AG10803 (cell line): ENCODE data around the gene TCAP.
A peak's percentile ranks its signal among the peaks of the same experiment; 100 is the strongest.
"Not testable (repeated sequence)": the region's sequence is repeated elsewhere in the genome, so short reads cannot be mapped to it uniquely, and the experiment has no call there.

Source experiments
- DNase-seq: peaks from one replicate; pipeline ENCODE4 v3.0.0; 2010; ENCODE audit warnings: low read depth
- H3K4me3 ChIP-seq: 2 replicates; pipeline ENCODE4 v1.5.1; 2011; ENCODE audit warnings: mild to moderate bottlenecking, low read length, control low read depth
- TF ChIP-seq, protein P1 (sequence below): conservative IDR thresholded peaks from 2 replicates; pipeline ENCODE4 v1.5.1; 2011; ENCODE audit warnings: mild to moderate bottlenecking, low read length, control low read depth, inconsistent platforms

TCAP gene

DNA sequence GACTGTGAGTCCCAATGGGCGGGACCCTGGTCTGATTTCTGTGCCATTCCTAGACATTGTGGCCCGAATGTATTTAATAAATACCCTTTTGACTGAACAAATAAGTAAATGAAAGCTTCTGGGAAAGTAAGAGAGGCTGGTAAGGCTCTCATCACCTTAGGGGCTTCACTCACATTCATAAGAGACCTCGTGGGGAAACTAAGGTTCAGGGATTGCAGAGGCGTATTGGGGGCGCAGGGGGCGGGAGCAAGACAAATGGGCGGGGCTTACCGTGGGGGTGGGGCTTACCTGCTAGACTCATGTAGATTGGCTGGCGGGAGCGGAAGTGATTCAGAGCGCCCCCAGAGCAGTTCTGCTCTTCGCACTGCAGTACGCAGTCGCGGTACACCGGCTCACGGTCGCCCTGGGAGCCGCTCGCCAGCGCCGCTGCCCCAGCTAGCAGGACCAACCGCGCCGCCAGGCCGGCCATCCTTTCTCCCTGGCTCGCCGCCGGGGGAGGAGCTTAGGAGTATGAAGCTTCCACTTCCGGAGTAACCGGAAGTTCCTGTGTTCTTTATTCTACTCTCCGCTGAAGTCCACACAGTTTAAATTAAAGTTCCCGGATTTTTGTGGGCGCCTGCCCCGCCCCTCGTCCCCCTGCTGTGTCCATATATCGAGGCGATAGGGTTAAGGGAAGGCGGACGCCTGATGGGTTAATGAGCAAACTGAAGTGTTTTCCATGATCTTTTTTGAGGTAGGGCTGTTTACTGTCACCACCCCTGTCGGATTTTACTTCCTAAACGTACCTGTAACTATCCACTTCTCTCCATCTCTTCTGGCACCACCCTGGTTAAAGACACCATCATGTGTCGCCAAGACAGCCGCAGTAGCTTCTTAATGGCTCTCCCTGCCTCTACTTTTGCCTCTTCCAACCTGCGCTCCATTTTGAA, 22.7 kb downstream of the TCAP start, which contains the start of gene PGAP3:
PGAP3 (minus strand) TSS at position 512 of the 929 bp plus-strand sequence; CDS start at position 469, 43 bp downstream.
- TF ChIP-seq, protein P1, sequence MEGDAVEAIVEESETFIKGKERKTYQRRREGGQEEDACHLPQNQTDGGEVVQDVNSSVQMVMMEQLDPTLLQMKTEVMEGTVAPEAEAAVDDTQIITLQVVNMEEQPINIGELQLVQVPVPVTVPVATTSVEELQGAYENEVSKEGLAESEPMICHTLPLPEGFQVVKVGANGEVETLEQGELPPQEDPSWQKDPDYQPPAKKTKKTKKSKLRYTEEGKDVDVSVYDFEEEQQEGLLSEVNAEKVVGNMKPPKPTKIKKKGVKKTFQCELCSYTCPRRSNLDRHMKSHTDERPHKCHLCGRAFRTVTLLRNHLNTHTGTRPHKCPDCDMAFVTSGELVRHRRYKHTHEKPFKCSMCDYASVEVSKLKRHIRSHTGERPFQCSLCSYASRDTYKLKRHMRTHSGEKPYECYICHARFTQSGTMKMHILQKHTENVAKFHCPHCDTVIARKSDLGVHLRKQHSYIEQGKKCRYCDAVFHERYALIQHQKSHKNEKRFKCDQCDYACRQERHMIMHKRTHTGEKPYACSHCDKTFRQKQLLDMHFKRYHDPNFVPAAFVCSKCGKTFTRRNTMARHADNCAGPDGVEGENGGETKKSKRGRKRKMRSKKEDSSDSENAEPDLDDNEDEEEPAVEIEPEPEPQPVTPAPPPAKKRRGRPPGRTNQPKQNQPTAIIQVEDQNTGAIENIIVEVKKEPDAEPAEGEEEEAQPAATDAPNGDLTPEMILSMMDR, result no peak
- H3K4me3 ChIP-seq, result peak within 1 kb of the TSS; percentile 85
- peak; percentile 87 for DNase-seq

DNA sequence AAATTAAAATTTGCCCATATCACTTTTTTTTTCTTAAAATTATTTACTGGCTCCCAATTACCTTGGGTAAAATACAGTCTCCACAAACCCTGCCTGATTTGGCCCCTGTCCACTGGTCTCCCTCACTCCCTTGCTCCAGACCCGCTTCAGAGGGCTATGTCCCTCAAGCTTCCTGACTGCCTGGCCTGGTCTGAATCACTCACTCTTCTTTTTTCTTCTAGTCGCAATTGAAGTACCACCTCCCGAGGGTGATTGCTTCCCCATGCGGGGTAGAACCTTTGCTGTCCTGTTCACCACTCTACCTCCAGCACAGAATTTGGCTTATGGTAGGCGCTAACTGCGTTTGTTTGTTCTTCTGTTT, 23.3 kb downstream of the TCAP start:
- no peak for DNase-seq
- TF ChIP-seq, protein P1, result no peak
- H3K4me3 ChIP-seq, result peak overlapping the region; percentile 85

DNA sequence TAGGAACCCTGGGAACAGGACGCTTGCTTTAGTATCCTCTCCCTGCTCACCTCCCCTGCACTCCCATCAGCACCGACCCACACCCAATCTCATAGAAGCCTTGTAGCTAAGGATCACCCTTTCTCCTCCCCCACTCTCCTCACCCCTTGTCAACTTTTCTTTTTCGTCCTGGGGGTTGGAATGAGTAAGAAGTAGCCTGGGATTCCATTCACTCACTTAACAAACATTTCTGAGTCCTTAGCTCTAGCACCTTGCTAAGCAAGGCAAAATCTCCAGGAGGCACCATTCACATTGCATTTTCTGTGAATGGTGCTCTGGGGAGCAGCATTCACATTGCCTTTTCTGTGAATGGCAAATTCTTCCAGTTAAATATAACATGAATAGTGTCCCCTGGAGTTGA, 23.8 kb downstream of the TCAP start:
- no peak for DNase-seq
- H3K4me3 ChIP-seq, result peak overlapping the region; percentile 85
- TF ChIP-seq, protein P1, result no peak

DNA sequence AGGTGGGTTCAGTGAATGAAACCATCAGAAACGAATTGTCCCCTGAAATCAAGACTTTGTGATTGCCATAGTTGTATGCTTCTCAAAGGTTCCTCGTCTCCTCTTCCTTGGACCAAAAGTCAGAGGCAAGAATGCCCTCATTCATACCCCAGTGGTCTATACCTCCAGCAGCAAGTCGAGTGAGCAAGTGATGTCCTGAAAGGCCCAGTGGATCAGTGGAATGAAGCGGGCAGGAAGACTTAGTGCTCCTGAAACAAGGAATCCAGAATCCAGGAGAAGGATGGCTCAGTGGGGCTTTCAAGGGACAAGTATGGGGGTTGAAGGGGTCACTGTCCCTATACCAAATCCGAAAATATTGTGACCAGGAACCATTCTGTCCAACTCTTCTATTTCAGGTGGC, 29.4 kb downstream of the TCAP start:
- H3K4me3 ChIP-seq, result no peak overlapping the region
- TF ChIP-seq, protein P1, result no peak
- DNase-seq, result no peak

DNA sequence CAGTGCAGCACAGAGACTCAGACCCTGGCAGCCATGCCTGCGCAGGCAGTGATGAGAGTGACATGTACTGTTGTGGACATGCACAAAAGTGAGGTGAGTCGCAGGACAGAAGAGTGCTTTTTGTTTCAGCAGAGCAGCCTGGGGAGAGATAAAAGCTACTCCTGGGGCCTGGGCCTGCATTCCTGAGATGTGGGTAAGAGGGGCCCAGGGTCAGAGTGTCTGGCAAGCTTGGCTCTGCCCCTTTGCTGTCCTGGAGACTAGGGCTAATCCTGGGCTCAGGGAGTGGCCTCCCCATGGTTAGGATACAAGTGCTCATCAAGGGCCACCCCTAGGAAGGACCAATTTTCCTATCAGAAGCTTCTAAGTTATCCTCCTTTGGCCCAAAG, 29.9 kb downstream of the TCAP start:
- no peak overlapping the region for H3K4me3 ChIP-seq
- no peak for DNase-seq
- TF ChIP-seq, protein P1, result no peak

DNA sequence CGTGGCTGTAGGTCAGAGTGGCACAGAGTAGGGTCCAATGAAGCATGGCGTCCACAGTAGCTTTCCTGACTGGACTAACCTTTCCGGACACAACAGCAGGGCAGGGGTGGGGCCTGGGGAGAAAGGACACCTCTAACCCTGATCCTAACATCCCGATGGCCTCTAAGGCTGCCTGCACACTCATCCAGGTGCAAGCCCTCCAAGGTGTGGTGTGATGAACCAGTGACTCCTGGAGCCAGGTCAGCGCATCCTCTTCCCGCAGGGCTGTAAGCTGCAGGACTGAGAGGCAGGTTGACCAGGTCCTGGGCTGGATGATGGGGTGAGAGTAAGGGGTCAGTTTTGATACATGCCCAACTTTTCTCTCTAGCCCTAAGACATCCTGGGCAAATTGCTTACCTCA, 31.6 kb downstream of the TCAP start:
- no peak for DNase-seq
- no peak overlapping the region for H3K4me3 ChIP-seq
- TF ChIP-seq, protein P1, result no peak

DNA sequence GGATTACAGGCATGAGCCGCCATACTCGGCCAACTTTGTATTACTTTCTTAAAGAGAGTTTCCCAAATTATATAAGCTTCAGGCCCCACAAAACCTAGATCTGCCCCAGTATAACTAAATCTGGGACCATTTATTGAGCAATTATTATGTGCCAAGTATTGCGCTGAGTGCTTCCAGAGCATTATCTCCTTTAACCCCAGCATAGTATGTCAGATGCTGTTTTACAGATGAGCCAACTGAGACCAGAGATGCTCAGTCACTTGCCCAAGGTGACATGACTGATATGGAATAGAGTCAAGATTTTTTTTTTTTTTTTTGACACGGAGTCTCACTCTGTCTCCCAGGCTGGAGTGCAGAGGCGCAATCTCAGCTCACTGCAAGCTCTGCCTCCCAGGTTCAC, 32.8 kb downstream of the TCAP start:
- TF ChIP-seq, protein P1, result no peak
- DNase-seq, result no peak
- H3K4me3 ChIP-seq, result no peak overlapping the region

DNA sequence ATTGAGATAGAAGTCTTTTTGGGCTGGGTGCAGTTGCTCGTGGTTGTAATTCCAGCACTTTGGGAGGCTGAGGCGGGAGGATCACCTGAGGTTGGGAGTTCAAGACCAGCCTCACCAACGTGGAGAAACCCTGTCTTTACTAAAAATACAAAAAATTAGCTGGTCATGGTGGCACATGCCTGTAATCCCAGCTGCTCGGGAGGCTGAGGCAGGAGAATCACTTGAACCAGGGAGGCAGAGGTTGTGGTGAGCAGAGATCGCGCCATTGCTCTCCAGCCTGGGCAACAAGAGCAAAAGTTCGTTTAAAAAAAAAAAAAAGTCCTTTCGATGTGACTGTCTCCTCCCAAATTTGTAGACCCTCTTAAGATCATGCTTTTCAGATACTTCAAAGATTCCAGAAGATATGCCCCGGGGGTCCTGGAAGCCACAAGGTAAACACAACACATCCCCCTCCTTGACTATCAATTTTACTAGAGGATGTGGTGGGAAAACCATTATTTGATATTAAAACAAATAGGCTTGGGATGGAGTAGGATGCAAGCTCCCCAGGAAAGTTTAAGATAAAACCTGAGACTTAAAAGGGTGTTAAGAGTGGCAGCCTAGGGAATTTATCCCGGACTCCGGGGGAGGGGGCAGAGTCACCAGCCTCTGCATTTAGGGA, 34.1 kb downstream of the TCAP start:
- DNase-seq, result not testable (repeated sequence)
- H3K4me3 ChIP-seq, result peak overlapping the region; percentile 72
